HG03103 (cell line): ENCODE measurements around the gene PARD3.
A peak's percentile ranks its signal among the peaks of the same experiment; 100 is the strongest.
"Not testable (repeated sequence)": the region's sequence is repeated elsewhere in the genome, so short reads cannot be mapped to it uniquely, and the experiment has no call there.

Experiments
- ATAC-seq: cut with Tn5 transposase; IDR thresholded peaks from one replicate; pipeline ENCODE4 v1.9.1; 2021; ENCODE audit warnings: low read depth; ENCODE audit not compliant: unreplicated experiment

The PARD3 gene

GRCh38 chr10:34768972-34769330, 46.1 kb downstream of the PARD3 start:
- no peak for ATAC-seq

- no peak for ATAC-seq
These were observed 46.7 kb downstream of the PARD3 start for GRCh38 chr10:34768261-34768971.

GRCh38 chr10:34766811-34767494, 48.1 kb downstream of the PARD3 start:
- ATAC-seq: no peak

- ATAC-seq: no peak
These were observed 48.9 kb downstream of the PARD3 start for GRCh38 chr10:34766266-34766600.

GRCh38 chr10:34764472-34764946, 50.6 kb downstream of the PARD3 start:
- ATAC-seq: no peak

GRCh38 chr10:34762603-34763299, 52.3 kb downstream of the PARD3 start:
- no peak for ATAC-seq

GRCh38 chr10:34762156-34762555, 52.9 kb downstream of the PARD3 start:
- ATAC-seq: no peak

- ATAC-seq: no peak
These were observed 53.6 kb downstream of the PARD3 start for GRCh38 chr10:34761453-34761852.

GRCh38 chr10:34760606-34761005, 54.5 kb downstream of the PARD3 start:
- no peak for ATAC-seq

- no peak for ATAC-seq
These were observed 55.3 kb downstream of the PARD3 start for GRCh38 chr10:34759837-34760215.

GRCh38 chr10:34759161-34759836, 55.8 kb downstream of the PARD3 start:
- ATAC-seq: no peak

GRCh38 chr10:34758447-34758996, 56.6 kb downstream of the PARD3 start:
- ATAC-seq: peak; percentile 66

- ATAC-seq: no peak
These were observed 57.2 kb downstream of the PARD3 start for GRCh38 chr10:34757933-34758332.

GRCh38 chr10:34757181-34757580, 57.9 kb downstream of the PARD3 start:
- ATAC-seq: not testable (repeated sequence)

GRCh38 chr10:34756584-34756983, 58.5 kb downstream of the PARD3 start:
- no peak for ATAC-seq

- no peak for ATAC-seq
These were observed 61.9 kb downstream of the PARD3 start for GRCh38 chr10:34753014-34753757.

- ATAC-seq: no peak
These were observed 63.8 kb downstream of the PARD3 start for GRCh38 chr10:34751272-34751671.

GRCh38 chr10:34750795-34751194, 64.3 kb downstream of the PARD3 start:
- ATAC-seq: not testable (repeated sequence)

GRCh38 chr10:34748767-34749166, 66.3 kb downstream of the PARD3 start:
- no peak for ATAC-seq

GRCh38 chr10:34748357-34748756, 66.7 kb downstream of the PARD3 start:
- ATAC-seq: no peak
